PC-9 (cell line): ENCODE data around the gene DPP4. TPM values are rescaled to one million over a fixed set of nuclear protein-coding genes. Genes with fewer than 3 reads are reported as not detected.

Experiments used
- BruUV-seq: library from RNA; stranded (reverse); fragments of 400-500 nt; replicated peaks from 2 replicates; lab custom pipeline; 2021; lab: Mats Ljungman, UMichigan
- CTCF ChIA-PET: fragments of 300-600 bp; sonication (Branson Sonifier 250); formaldehyde crosslinking; loops from one replicate; lab custom pipeline; 2022; ENCODE audit warnings: antibody characterized with exemption; lab: Charles Lee
- POLR2A ChIA-PET: fragments of 300-600 bp; sonication (Branson Sonifier 250); formaldehyde crosslinking; loops from one replicate; lab custom pipeline; 2022; ENCODE audit warnings: antibody characterized with exemption; ENCODE audit not compliant: unreplicated experiment; lab: Charles Lee
- DNase-seq, 2 experiments: peaks; one replicate each; pipeline versions ENCODE4 v3.0.0 to v3.0.0-alpha.2; 2015 to 2022; ENCODE audit warnings: mixed read lengths in 1 of 2
- H2AFZ ChIP-seq: fragments of 200-600 bp; sonication (generic); 2 replicates; pipeline ENCODE4 v1.8.1; 2017; ENCODE audit warnings: antibody characterized with exemption
- H3F3A ChIP-seq: fragments of 200-600 bp; sonication (generic); 2 replicates; pipeline ENCODE4 v1.8.1; 2017; ENCODE audit warnings: antibody characterized with exemption, mild to moderate bottlenecking, low read depth; ENCODE audit not compliant: insufficient read depth
- H3K27ac ChIP-seq: fragments of 200-600 bp; sonication (generic); 2 replicates; pipeline ENCODE4 v1.6.1; 2016; ENCODE audit warnings: mixed run types
- H3K27me3 ChIP-seq: fragments of 200-600 bp; sonication (generic); 2 replicates; pipeline ENCODE4 v1.6.1; 2016; ENCODE audit warnings: low read depth, mixed run types; ENCODE audit not compliant: insufficient read depth
- H3K36me3 ChIP-seq: fragments of 200-600 bp; sonication (generic); 2 replicates; pipeline ENCODE4 v1.6.1; 2016; ENCODE audit warnings: low read depth, mixed run types
- H3K4me1 ChIP-seq: fragments of 200-600 bp; sonication (generic); replicated peaks from 2 replicates; pipeline ENCODE4 v1.6.1; 2016; ENCODE audit warnings: mixed run types; ENCODE audit not compliant: insufficient read depth
- H3K4me2 ChIP-seq: fragments of 200-600 bp; sonication (generic); 2 replicates; pipeline ENCODE4 v1.6.1; 2017; ENCODE audit warnings: mixed run types
- H3K4me3 ChIP-seq: fragments of 200-600 bp; sonication (generic); 2 replicates; pipeline ENCODE4 v1.6.1; 2016; ENCODE audit warnings: mixed run types
- H3K79me2 ChIP-seq: fragments of 200-600 bp; sonication (generic); 2 replicates; pipeline ENCODE4 v1.6.1; 2017; ENCODE audit warnings: low read depth, mixed run types
- H3K9me2 ChIP-seq: fragments of 200-600 bp; sonication (generic); 2 replicates; pipeline ENCODE4 v1.8.1; 2017; ENCODE audit warnings: mild to moderate bottlenecking; ENCODE audit not compliant: insufficient read depth
- H3K9me3 ChIP-seq: fragments of 200-600 bp; sonication (generic); 2 replicates; pipeline ENCODE4 v1.8.1; 2016; ENCODE audit warnings: low read depth; ENCODE audit not compliant: insufficient read depth
- H4K20me1 ChIP-seq: fragments of 200-600 bp; sonication (generic); 2 replicates; pipeline ENCODE4 v1.8.1; 2017; ENCODE audit not compliant: insufficient read depth
- EZH2 ChIP-seq: fragments of 200-600 bp; sonication (generic); IDR thresholded peaks from 2 replicates; pipeline ENCODE4 v1.8.0; 2017; ENCODE audit warnings: antibody characterized with exemption, low read depth
- intact Hi-C: fragments of 100-400 bp; cut with micrococcal nuclease; formaldehyde crosslinking; loops from one replicate; pipeline ENCODE4 v1.10.0; 2022; ENCODE audit not compliant: unreplicated experiment
- total RNA-seq: library from RNA; stranded (reverse); gene quantifications from 2 replicates; pipeline ENCODE4 v1.2.3, GENCODE V29; 2021
- TF ChIP-seq, protein P1 (sequence below): fragments of 200-600 bp; sonication (generic); conservative IDR thresholded peaks from 2 replicates; pipeline ENCODE4 v1.6.1; 2017; ENCODE audit warnings: mixed run types, antibody characterized with exemption, mild to moderate bottlenecking, moderate library complexity

The DPP4 gene
- total RNA-seq, 1 experiment from 2014 or later = 0.35 TPM

- Histone ChIP-seq H3K9me3 (no peaks in the 10 kb centered on the region), H3K4me2 (no peak overlapping the region), H3K4me1 (no peaks in the 10 kb centered on the region), H4K20me1 (no peaks in the 10 kb centered on the region), H3K36me3 (no peaks in the 10 kb centered on the region), H3F3A (no peaks in the 10 kb centered on the region), H3K27ac (no peak overlapping the region), H2AFZ (no peak overlapping the region), H3K9me2 (no peaks in the 10 kb centered on the region), H3K4me3 (no peak overlapping the region), H3K79me2 (no peaks in the 10 kb centered on the region), H3K27me3 (no peaks in the 10 kb centered on the region)
- BruUV-seq = no TSS peak
- no peak for TF ChIP-seq EZH2
- TF ChIP-seq, protein P1, sequence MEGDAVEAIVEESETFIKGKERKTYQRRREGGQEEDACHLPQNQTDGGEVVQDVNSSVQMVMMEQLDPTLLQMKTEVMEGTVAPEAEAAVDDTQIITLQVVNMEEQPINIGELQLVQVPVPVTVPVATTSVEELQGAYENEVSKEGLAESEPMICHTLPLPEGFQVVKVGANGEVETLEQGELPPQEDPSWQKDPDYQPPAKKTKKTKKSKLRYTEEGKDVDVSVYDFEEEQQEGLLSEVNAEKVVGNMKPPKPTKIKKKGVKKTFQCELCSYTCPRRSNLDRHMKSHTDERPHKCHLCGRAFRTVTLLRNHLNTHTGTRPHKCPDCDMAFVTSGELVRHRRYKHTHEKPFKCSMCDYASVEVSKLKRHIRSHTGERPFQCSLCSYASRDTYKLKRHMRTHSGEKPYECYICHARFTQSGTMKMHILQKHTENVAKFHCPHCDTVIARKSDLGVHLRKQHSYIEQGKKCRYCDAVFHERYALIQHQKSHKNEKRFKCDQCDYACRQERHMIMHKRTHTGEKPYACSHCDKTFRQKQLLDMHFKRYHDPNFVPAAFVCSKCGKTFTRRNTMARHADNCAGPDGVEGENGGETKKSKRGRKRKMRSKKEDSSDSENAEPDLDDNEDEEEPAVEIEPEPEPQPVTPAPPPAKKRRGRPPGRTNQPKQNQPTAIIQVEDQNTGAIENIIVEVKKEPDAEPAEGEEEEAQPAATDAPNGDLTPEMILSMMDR = no peak
- ChIA-PET CTCF (no interaction called here), POLR2A (no interaction called here)
- intact Hi-C loops = no loop called here
- DNase-seq = no peak
Measured at GRCh38 chr2:162016080-162016479, 57.9 kb downstream of the DPP4 start.

DNA sequence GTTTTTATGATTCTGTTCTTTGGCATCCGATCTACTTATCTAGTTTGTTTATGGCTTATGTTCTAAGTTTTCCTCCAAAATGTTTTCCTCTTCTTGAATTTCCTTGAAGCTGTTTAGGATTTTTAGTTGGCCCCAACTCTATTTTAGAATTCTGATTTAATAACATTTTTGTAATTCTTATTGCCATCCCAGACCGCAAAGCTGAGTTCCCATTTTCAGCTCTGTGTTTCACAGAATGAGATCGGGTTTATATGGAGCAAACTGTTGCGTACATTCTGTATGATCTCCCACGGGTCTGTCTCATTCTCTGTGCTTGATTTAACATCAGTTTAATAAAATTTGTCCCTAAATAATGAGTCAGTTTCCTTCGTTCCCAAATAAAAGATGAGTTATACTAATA is 59.3 kb downstream of the DPP4 start:
- intact Hi-C loops = no loop called here
- no peak for DNase-seq
- POLR2A ChIA-PET = no interaction called here
- CTCF ChIA-PET = no interaction called here
- no peaks in the 10 kb centered on the region for H3K9me2 ChIP-seq
- no peak overlapping the region for H3K27ac ChIP-seq
- H3K27me3 ChIP-seq = no peaks in the 10 kb centered on the region
- H3K4me3 ChIP-seq = no peak overlapping the region
- no peaks in the 10 kb centered on the region for H3K4me1 ChIP-seq
- H4K20me1 ChIP-seq = no peaks in the 10 kb centered on the region
- BruUV-seq = no TSS peak
- no peaks in the 10 kb centered on the region for H3F3A ChIP-seq
- H3K4me2 ChIP-seq = no peak overlapping the region
- no peak overlapping the region for H2AFZ ChIP-seq
- no peaks in the 10 kb centered on the region for H3K9me3 ChIP-seq
- no peaks in the 10 kb centered on the region for H3K79me2 ChIP-seq
- no peak for TF ChIP-seq EZH2
- TF ChIP-seq, protein P1 = no peak
- no peaks in the 10 kb centered on the region for H3K36me3 ChIP-seq

DNA sequence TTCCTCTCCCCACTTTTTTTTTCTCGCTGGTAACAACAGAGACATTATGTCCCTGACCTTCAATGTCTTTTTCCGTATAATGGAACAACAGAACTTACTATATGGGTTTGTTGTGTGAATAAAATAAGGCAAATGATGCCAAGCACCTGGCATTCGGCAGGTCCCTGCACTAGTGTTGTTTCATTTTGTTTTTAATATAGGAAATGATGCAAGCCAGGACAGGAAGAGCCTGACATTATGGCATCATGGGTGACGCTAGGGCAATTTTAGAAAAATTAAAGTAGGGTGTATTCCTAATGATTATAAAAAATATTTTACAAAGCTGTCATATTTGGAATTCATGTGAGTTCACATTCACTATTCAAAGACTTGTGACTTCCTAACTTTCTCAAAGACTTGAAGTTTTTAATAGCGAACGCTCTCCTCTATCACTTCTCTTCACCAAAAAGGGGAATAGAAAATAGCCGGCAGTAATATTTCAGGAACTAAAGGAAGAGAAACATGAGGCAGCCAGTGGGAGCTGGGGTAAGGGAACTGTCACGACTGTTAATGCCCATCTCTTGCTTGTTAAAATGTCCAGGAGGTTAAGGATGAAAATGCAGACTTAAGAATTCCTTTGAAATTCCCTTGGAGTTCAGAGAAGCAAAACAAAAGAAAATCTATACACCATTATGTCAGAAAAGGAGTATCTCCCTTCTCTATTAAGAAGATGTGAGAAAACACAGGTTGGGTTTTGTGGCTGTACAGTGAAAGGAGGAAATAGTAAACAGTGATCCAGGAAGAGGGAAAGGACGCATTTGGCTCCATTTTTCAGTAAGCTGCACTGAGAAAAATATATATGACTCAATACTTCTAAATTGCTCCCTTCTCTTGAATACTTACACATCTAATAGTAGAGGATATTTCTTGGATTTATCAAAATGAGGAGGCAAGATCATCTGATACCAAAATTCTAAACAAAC is 60.2 kb downstream of the DPP4 start:
- intact Hi-C loops = no loop called here
- Histone ChIP-seq H2AFZ (no peak overlapping the region), H3K9me3 (no peaks in the 10 kb centered on the region), H3K4me2 (no peak overlapping the region), H3F3A (no peaks in the 10 kb centered on the region), H3K36me3 (no peaks in the 10 kb centered on the region), H3K4me1 (no peaks in the 10 kb centered on the region), H3K27ac (no peak overlapping the region), H4K20me1 (no peaks in the 10 kb centered on the region), H3K4me3 (no peak overlapping the region), H3K27me3 (no peaks in the 10 kb centered on the region), H3K9me2 (no peaks in the 10 kb centered on the region), H3K79me2 (no peaks in the 10 kb centered on the region)
- BruUV-seq = no TSS peak
- ChIA-PET POLR2A (no interaction called here), CTCF (no interaction called here)
- no peak for DNase-seq
- TF ChIP-seq, protein P1 = no peak
- TF ChIP-seq EZH2 = no peak
